Psoas muscle (tissue), 8 donors: ENCODE results near the gene PSMD7. TPM values are rescaled to one million over a fixed set of nuclear protein-coding genes. Genes with fewer than 3 reads are reported as not detected.
A peak's percentile ranks its signal among the peaks of the same experiment; 100 is the strongest.

Experiments
- ATAC-seq, 4 donors: fragments of 200-7000 bp; cut with Tn5 transposase; one replicate each; pipeline ENCODE4 v1.9.1; 2020; ENCODE audit warnings: moderate library complexity in 3 of 4, mild to moderate bottlenecking in 2 of 4
- DNase-seq, 2 donors: peaks; one replicate each; pipeline ENCODE4 v3.0.0-alpha.2; 2020
- H3K27ac ChIP-seq: fragments of 200-600 bp; one replicate; pipeline ENCODE4 v1.8.0; 2022
- H3K27me3 ChIP-seq, 3 donors: fragments of 200-600 bp in 1 of 3; one replicate each; pipeline versions ENCODE4 v1.6.1 to v1.8.0; 2013 to 2022; ENCODE audit warnings: low read length in 2 of 3, mild to moderate bottlenecking in 2 of 3, moderate library complexity in 1 of 3; ENCODE audit not compliant: insufficient read depth in 3 of 3
- H3K36me3 ChIP-seq, 2 donors: fragments of 200-600 bp in 1 of 2; one replicate each; pipeline versions ENCODE4 v1.6.1 to v1.8.0; 2013 to 2022; ENCODE audit warnings: low read depth in 1 of 2, mild to moderate bottlenecking in 1 of 2, moderate library complexity in 1 of 2; ENCODE audit not compliant: insufficient read depth in 1 of 2
- H3K4me1 ChIP-seq: fragments of 200-600 bp; one replicate; pipeline ENCODE4 v1.8.0; 2022
- H3K4me3 ChIP-seq: fragments of 200-600 bp; one replicate; pipeline ENCODE4 v1.8.0; 2022; ENCODE audit warnings: mild to moderate bottlenecking
- H3K9me3 ChIP-seq: fragments of 200-600 bp; one replicate; pipeline ENCODE4 v1.8.0; 2022
- WGBS, 3 donors: extraction: QIAGEN DNeasy Blood & Tissue Kit; methylation state at CpG; one replicate each; pipeline versions ENCODE4 v1.1.6 to v1.1.7; 2013; 5-methylcytosine and 5-hydroxymethylcytosine counted together
- intact Hi-C, 2 donors: fragments of 100-400 bp; cut with DNase I; formaldehyde crosslinking; loops; one replicate each; pipeline versions ENCODE4 v1.11.0 to v1.14.2; 2022
- polyA plus RNA-seq, 3 donors: library from polyadenylated mRNA; stranded (reverse); fragments of 200-250 nt; gene quantifications; one replicate each; pipeline ENCODE4 v1.2.3, GENCODE V29; 2013
- total RNA-seq, 4 donors: library from RNA; stranded (reverse); fragmentation: NEBNext Ultra II Directional in 2 of 4; extraction: Animal tissue kit (Norgen Biotek cat#: 25700) in 2 of 4; gene quantifications; one replicate each; pipeline versions ENCODE4 v1.2.1 to v1.2.4, GENCODE V29; 2021 to 2023
- TF ChIP-seq, protein P1 (sequence below): fragments of 200-600 bp; IDR thresholded peaks from one replicate; pipeline ENCODE4 v1.8.0; 2022; ENCODE audit warnings: antibody characterized with exemption
- donor health status: healthy with polysubstance abuse.
- donor health status: DM: no; HTN: no; CAD: no; lungs with moderate emphysema.
- donor health status: Bipolar disorder and iron deficiency.
- donor health status: healthy.
- donor health status: DM: yes; HTN: yes; CAD: no.
- donor health status: DM: no; HTN: no; CAD: no.
- donor health status: DM: no; HTN: no; CAD: no.
- donor health status: DM: yes; HTN: yes; CAD: no.

Gene PSMD7
- total and polyA plus RNA-seq, 7 donors = 122 to 230 (median 201) TPM

DNA sequence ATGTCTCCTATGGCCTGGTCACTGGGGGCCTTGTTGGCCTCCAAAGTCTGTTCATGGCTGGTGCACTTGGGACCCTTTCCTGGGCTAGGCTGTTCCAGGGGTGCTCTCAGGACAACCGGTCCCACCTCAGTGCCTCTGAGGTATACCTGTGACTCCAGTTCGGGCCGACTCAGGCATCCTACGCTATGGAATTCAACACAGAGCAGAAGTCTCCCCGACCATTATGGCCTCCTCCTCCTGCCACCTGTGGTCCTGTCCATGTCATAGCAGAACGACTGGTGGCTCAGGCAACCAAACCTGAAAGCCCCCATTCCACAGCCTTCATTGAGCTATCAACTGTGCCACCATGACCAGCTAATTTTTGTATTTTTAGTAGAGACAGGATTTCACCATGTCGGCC lies 8.5 kb upstream of the PSMD7 start:
- TF ChIP-seq, protein P1, sequence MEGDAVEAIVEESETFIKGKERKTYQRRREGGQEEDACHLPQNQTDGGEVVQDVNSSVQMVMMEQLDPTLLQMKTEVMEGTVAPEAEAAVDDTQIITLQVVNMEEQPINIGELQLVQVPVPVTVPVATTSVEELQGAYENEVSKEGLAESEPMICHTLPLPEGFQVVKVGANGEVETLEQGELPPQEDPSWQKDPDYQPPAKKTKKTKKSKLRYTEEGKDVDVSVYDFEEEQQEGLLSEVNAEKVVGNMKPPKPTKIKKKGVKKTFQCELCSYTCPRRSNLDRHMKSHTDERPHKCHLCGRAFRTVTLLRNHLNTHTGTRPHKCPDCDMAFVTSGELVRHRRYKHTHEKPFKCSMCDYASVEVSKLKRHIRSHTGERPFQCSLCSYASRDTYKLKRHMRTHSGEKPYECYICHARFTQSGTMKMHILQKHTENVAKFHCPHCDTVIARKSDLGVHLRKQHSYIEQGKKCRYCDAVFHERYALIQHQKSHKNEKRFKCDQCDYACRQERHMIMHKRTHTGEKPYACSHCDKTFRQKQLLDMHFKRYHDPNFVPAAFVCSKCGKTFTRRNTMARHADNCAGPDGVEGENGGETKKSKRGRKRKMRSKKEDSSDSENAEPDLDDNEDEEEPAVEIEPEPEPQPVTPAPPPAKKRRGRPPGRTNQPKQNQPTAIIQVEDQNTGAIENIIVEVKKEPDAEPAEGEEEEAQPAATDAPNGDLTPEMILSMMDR = no peak
- intact Hi-C loops = no loop called here
- Histone ChIP-seq H3K27ac (no peak overlapping the region), H3K4me3 (no peak overlapping the region), H3K9me3 (peaks cover 7% of the 10 kb centered on the region), H3K4me1 (no peaks in the 10 kb centered on the region), H3K36me3 (no peaks in the 10 kb centered on the region), H3K27me3 (no peaks in the 10 kb centered on the region)
- WGBS, 3 donors = 91 to 96% (median 94%) methylated on average over 7 of the region's 7 CpGs
- ATAC-seq (no peak), DNase-seq (no peak)

DNA sequence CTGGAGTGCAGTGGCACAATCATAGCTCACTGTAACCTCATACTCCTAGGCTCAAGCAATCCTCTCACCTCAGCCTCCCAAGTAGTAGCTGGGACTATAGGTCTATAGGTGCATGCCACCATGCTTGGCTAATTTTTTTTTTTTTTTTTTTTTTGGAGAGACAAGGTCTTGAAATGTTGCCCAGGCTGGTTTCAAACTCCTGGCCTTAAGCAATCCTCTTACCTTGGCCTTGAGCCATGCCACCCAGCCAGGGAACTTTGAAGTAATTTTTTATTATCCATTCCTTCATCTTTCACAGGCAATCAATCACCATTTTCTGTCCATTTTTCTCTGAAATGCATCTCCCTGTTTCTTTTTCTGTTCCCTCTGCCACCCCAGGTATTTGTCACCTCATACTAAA lies 6.3 kb upstream of the PSMD7 start:
- H3K9me3 ChIP-seq = peaks cover 7% of the 10 kb centered on the region
- H3K27ac ChIP-seq = no peak overlapping the region
- peaks cover 3% of the 10 kb centered on the region for H3K4me1 ChIP-seq
- DNase-seq (no peak), ATAC-seq (no peak)
- no peaks in the 10 kb centered on the region for H3K27me3 ChIP-seq
- TF ChIP-seq, protein P1 = no peak
- no peaks in the 10 kb centered on the region for H3K36me3 ChIP-seq
- intact Hi-C loops = no loop called here
- no peak overlapping the region for H3K4me3 ChIP-seq

DNA sequence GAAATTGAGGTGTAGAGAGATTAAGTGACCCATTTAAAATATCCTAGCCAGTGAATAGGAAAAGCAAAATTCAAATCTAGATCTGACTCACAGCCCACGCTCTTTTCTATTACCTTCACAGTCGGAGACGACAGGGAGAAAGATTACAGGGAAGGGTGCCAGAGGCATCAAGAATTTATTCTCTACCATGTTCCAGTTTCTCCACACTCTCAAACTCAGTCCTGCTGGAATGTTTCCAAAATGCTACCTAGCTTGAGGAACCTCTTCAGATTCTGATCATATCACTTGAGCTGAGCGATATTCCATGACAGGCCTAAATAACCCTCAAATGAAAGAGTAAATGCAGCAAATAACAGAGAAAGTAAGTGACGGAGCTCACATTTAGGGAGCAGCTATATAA lies 5.4 kb upstream of the PSMD7 start:
- DNase-seq (no peak), ATAC-seq (no peak)
- intact Hi-C loops = no loop called here
- TF ChIP-seq, protein P1 = no peak
- no peaks in the 10 kb centered on the region for H3K36me3 ChIP-seq
- peaks cover 8% of the 10 kb centered on the region for H3K4me1 ChIP-seq
- H3K4me3 ChIP-seq = no peak overlapping the region
- H3K9me3 ChIP-seq = peaks cover 7% of the 10 kb centered on the region
- H3K27me3 ChIP-seq = no peaks in the 10 kb centered on the region
- WGBS, 3 donors = 96 to 99% (median 96%) methylated on average over 5 of the region's 5 CpGs
- H3K27ac ChIP-seq = no peak overlapping the region

DNA sequence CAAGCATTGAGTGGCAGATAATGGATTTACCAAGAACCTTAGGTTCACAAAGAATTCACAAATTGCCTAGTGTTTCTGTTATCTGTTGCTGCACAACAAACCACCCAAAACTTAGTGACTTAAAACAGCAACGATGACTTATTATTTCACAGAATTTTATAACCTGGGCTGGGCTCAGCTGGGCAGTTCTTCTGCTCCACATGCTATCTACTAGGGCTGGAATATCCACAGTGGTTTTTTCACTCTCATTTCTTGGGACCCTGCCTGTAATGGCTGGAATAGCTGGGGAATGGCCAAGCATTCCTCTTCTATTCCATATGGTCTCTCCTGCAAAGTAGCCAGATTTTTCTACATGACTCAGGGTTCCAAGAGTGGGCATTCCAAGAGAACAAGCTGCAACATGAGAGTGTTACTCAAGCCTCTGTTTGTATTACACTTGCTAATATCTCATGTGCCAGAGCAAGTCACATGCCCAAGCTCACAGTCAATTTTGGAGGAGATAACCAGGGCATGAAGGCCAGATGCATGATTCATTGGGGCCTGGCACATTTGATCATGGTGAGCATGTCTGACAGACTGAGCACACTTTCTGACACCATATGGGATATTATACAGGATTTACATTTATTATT lies 4.9 kb upstream of the PSMD7 start:
- WGBS, 3 donors = 96 to 100% (median 97%) methylated on average over 1 of the region's 1 CpG
- Histone ChIP-seq H3K9me3 (peaks cover 7% of the 10 kb centered on the region), H3K36me3 (no peaks in the 10 kb centered on the region), H3K27me3 (no peaks in the 10 kb centered on the region), H3K27ac (no peak overlapping the region), H3K4me3 (no peak overlapping the region), H3K4me1 (peaks cover 8% of the 10 kb centered on the region)
- TF ChIP-seq, protein P1 = no peak
- intact Hi-C loops = no loop called here
- ATAC-seq = no peak
- no peak for DNase-seq

GRCh38 chr16:74296104-74296431 lies 546 bp upstream of the PSMD7 start:
- WGBS, 3 donors = 1% methylated on average over 9 of the region's 9 CpGs
- peaks cover 11 to 29% of the 10 kb centered on the region in 2 donors for H3K36me3 ChIP-seq
- peak overlapping the region; percentile 85 for H3K4me3 ChIP-seq
- peaks cover 31% of the 10 kb centered on the region for H3K4me1 ChIP-seq
- H3K27ac ChIP-seq = peak overlapping the region; percentile 97
- peaks cover 7% of the 10 kb centered on the region for H3K9me3 ChIP-seq
- ATAC-seq = peak in 3 of 4 donors; percentile 2 to 19 (median 3)
- DNase-seq = no peak
- TF ChIP-seq, protein P1 = no peak
- intact Hi-C loops = loop anchor here in 1 of 2 donors (5.0 kb wide), 1 partner anchor 311 kb away; the partner anchor contains the start of gene GLG1
- H3K27me3 ChIP-seq = no peaks in the 10 kb centered on the region
